GM18498 (cell line): Measurements from ENCODE around the gene MRGPRG.

Experiments
- ATAC-seq: cut with Tn5 transposase; IDR thresholded peaks from one replicate; pipeline ENCODE4 v1.9.1; 2021; ENCODE audit warnings: mild to moderate bottlenecking, moderate library complexity; ENCODE audit not compliant: unreplicated experiment

MRGPRG gene

DNA sequence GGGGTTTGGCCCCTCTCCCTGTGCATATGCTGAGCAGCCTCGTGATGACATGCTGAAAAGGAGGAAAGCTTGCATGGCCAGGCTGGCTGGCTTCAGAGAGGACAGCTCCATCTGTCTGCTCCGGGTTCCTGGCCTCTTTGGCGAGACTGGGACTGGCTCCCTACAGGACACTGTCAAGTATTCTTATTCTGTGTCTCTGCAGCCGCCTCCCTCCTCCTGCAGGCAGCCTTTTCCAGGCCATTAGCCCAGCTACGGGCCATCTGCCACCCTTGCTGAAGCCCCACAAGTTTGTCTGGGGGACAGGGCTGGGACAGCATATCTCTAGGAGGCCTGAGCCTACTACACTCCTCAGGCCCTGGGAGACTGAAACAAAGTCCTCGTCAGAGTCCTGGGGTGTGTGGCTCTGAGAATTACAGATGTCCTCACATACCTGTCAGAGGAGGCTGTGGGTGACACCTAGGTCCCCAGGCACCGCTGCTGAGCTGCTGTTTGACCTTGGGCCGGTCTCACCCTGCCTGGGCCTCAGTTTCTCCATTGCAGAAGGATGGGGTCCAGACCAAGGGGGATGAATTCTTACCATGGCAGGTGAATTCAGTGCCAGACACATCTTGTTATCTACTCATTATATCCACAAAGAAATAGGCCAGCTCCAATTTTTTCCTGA, 11.0 kb downstream of the MRGPRG start:
- ATAC-seq, result no peak

DNA sequence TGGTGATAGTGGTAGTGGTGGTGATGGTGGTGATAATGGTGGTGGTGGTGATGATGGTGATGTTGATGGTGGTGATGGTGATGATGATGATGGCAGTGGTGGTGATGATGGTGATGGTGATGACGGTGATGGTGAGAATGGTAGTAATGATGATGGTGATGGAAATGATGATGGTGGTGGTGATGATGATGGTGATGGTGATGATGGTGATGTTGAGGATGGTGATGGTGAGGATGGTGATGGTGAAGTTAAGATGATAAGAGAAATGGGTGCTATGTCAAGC, 11.8 kb downstream of the MRGPRG start:
- no peak for ATAC-seq

DNA sequence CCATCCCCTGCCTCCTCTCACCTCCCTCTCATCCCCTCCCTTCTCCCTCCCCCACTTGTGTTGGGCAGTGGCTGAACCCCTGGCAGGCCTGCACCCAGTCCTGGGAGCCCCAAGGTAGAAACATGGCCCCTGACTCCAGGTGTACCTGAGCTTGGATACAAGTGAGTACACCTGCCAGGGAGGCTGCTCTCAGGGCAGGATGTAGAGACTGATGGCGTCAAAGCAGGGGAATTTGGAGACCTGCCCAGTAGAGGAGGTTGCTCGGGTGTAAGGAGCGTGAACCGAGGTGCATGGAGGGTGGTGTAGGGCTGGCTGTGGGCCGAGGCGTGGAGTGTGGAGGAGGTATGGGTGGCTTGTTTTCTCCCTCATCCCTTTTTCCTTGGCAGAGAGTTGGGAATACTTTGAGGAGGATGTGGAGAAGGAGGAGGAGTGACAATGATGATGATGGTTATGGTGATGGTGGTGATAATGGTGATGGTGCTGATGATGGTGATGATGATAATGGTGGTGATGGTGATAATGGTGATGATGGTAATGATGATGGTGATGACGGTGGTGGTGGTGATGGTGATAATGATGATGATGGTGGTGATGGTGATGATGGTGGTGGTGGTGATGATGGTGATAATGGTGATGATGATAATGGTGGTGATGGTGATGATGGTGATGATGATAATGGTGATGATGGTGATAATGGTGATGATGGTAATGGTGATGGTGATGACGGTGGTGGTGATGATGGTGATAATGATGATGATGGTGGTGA, 12.3 kb downstream of the MRGPRG start:
- no peak for ATAC-seq

DNA sequence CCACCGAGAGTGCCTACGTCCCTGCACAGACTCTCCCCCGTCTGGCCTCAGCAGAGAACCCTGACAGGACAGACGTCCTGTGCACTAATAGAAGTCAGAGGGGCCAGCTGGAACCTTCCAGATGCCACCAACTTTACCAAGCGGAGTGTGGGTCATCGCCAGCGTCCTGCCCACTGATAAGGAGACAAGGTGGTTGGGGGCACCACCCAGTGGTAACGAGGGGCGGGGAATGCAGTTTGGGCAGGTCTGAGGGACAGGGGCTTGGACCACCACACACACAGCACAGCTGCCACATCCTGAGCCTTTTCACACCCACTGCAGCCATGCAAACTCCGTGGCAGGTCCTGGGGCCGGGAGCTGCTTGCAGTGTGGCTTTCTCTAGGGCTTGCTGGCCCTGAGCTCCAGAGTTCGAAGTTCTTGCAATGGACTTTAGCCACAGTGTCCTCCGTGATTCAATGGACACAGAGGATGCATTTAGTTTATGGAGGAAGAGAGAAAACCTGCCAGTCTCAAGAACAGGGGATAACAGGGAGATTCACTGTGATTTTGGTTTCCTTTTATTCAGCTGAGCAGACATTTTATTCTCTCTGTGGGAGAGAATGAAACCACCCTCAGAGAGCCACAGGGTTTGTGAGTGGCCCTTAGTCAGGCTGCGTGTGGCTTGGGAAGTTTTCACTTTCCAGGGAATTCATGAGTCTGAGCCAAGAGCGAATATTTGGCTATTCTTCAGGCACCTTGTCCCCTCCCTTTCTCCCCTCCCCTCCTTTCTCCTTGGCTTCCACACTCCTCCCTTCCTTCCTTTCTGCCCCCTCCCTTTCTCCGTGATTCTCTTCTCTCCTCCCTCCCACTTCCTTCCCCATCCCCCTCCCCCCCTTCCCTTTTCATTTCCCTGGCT, 13.1 kb downstream of the MRGPRG start:
- ATAC-seq, result no peak

DNA sequence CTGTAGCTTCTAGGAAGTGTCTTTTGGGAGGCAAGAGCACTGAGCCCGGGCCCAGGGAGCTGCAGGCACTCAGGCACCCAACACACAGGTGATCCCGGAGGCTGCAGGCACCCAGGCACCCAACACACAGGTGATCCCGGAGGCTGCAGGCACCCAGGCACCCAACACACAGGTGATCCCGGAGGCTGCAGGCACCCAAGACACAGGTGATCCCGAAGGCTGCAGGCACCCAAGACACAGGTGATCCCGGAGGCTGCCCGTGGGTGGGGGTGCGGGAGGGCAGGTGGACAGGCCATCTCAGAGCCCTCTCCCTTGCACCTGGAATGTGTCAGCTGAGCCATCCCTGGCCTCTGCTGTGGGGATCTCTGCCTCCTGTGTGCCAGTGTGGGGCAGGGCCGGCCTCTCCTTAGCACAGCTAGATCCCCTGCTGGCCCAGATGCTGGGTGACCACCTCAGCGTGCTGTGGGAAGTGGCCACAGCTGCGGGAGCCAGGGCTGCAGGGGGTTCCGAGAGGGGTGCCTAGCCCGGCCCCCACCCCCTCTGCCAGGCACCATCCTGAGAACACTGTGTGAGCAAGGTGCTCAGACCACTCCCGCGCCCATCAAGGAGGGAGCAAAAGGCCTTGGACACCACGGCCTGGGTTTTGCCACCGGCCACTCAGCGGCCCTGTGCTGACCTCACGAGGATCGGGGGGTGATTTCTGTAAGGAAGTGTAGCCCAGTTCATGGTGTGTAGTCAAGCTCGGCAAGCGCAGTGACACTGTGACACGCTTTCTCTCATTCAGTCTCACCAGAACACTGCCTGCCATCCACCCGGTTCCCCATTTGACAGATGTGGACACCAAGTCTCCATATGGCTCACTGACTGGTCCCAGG, 14.2 kb downstream of the MRGPRG start:
- no peak for ATAC-seq

DNA sequence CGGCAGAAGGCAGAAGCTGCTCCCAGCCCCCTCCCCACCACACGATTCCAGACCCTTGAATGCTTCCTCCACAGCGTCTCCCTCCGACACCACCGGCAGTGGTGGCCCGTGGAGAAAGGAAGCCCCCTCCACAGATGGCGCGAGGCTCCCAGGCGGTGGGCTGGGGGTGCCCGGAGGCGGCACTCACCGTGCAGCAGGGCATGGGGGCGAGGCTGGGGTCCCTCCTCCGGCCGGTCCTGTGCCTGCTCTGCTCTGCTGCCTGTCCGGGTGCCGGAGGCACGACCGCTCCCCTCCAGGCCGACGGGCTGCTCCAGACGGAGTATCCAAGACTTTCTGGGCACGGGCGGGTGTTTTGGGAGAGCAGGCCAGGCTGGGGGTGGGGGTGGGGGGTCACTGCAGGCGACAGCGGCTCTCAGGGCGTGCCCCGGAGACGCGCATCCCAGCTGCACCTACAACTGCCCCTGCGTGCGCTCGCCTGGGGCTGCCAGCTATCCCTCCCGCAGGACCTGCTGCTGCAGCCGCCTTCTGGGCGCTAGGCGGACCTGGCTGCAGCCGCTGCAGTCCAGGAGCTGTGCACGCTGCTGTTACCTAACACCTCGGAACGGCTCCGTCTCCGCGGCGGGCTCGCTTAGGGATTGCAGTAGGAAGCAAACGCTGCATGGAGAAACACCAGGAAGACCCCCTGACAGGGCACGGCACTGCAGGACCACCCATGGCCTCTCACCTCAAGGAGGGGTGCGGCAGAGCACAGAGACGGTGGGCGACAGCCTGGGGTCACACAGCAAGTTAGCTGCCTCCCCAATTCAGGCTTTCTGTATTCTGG, 15.2 kb downstream of the MRGPRG start:
- ATAC-seq, result no peak

DNA sequence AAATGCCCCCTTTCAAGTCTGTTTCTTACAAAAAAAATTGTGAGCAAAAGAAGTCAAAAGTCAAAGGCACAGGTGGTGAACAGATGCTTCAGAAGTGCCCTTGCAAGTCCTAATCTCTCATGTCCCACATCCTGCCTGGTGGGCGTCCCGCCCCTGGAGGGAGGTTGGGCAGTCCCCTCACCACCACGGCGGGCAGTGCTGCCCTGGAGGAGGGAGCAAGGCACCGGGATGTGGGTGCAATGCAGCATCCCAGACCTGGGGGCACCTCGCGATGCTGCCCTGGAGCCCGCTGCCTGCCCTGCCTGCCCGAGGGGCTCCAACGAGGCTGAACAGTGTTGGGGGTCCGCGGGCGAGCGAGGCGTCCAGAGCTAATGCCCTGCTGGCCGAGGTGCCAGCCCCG, 15.9 kb downstream of the MRGPRG start:
- ATAC-seq, result no peak

DNA sequence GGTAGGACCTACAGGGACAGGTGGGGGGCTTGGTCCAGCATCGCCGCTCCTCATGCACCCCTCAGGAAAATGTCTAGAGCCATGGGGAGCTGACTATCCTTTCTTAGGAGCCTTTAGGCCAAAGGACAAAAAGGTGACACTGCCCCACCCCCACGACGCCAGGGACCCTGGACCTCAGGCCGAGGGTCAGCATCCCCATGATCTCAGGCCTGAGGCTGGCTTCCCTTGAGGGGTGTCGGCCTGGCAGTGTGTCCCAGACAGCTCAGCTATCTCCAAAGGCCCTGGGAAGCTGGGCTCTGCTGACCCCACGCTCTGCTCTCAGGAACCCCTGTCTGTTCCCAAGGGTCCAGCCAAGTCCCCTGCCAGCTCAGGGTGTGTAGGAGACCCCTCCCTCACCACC, 16.3 kb downstream of the MRGPRG start:
- ATAC-seq, result no peak

DNA sequence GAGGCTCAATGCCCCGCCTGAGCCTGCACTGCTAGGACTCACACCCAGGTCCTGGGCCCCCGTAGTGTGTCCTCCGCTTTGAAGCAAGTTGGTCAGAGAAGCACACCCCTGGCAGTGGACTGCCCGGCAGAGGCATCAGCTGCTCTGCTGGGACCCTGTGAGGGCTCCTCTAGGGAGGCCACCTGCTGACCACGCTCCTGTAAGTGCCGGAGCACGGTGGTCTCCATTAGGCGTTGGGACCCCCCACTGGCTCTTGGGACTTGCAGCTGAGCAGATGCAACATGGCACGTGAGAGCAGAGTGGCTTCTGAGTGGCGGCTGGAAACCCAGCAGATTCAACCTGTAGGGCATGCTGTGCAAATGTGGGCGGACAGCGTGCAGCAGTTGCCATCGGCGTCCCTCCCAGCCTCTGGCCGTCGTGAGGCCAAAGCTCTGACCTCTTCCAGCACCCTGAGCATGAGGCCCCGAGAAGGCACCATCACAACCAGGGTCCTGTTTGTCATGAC, 16.9 kb downstream of the MRGPRG start:
- no peak for ATAC-seq

DNA sequence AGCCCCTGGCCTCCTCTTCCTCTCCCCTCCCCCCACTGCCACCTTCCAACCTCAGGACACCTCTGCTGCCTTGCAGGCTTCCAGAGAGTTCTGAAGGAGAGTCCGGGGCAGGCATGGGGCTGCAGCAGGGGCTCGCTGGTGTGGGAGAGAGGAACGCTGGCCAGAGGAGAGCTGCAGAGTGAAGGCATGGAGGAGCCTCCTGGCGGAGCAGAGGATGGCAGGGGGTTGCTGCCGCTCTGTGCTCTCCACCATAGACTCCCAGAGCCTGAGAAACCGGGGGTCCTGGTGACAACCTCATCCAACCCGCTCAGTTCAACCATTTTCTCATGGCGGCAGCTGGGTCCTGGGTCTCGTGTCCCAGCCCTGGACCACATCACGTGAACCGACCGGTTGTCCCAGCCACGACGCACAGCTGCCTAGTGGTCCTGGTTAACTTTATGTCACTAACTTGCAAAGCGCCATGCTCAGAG, 17.5 kb downstream of the MRGPRG start:
- no peak for ATAC-seq

DNA sequence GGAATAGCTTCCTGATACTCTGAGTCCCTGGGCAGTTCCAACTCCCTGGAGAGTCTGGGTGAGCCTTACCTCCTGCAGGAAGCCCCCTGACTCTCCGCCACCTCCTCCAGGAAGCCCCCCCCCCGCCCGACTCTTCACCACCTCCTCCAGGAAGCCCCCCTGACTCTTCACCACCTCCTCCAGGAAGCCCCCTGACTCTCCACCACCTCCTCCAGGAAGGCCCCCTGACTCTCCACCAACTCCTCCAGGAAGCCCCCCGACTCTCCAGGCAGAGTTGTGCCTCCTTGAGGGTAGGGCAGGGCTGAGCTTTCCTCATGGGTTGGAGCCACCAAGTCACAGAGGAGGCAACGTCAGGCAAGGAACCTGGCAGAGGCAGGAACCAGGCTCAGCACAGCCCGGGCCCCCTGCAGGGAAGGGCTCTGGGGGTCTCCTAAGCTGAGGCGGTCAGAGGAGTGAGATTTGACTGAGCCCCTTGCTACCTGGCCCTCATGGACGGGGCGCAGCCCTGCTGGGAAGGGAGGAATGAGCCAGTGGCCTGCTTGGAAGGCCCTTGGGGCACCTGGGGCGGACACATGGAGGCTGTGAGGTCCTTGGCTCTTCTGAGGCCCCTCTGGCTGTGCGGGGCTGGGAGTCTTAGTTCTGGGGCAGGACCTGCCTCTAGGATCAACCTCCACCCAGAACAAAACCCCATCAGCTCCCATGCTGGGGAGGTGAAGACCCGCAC, 18.1 kb downstream of the MRGPRG start:
- ATAC-seq, result no peak

DNA sequence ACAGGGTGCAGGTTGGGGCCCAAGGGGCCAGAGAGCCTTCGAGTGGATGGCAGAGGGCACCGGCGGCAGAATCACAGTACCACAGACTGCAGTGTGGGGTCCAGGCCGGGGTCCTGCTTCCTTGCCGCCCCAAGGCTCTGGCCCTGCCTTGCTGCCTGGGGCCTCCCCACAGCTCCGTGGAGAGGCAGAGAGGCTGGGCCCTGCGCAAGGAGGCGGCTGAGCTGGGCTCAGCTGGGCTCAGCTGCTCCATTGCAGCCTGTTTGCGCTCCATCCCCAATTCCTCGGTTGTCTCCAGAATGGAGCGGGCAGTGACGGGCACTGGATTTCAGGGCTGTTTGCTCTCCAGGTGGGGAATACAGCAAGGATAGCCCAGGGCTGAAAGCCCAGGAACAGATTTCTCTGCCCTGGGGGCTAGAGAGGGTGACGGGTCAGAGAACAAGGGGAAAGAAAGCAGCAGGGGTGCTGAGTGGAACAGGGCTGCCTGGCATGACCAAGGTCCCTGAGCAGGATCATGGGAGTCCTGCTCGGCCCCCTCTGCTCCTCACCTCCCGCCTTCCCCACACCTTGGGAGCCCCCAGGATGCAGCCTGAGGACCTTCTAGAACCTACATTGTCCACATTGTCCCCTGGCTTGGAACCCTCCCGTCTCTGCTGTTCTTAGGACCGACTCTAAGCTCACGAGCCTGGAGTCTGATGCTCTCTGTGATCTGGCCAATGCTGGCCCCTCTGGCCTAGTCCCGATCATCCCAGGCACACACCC, 18.9 kb downstream of the MRGPRG start:
- ATAC-seq, result no peak

DNA sequence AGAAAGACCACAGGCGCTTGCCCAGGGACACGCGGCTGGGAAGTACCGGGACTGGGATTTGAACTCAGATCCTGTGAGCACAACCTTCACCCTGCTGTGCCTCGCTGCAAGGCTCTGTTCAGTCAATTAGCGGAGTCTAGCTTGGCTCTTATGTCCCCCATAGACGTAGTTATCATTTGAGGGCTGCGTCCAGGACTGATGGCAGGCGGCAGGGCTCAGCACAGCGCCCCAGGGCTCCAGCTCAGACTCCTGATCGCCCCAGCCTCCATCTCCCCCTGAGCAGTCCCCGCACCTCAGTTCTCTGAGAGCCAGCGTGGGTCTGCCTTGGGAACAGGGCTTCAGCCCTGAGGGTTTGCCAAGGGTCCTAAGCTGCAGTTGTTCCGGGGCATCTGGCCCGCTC, 19.8 kb downstream of the MRGPRG start:
- no peak for ATAC-seq

DNA sequence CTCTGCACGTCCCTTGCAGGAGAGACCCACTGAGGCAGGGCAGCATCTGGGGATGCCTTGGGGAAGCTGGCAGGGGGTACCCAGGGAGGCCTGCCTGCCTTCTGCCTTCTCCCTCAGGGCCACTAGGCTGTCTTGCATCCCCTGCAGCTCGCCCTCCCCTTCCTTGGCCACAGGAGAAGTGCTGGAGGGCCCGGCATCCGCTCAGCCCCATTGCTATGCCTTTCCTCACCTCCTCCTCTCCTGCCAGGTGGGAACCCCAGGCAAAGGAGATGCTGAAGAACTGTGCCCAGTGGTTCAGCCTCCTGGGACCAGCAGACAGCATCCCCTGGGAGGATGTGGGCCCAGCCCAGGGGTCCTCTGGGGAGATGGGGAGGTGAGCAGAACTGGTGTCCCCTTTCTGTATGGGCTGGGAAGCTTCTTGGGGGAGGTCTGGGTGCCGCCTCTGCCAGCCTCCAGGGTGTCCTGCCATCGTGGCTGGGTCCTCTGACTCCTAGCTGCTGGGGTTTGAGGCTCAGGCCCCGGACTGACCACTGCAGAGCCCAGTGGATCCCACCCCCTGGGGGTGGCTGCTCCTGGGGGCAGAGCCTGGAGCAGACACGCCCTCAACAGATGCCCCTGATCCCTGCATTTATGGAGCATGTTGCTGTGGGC, 20.6 kb downstream of the MRGPRG start:
- ATAC-seq, result no peak

DNA sequence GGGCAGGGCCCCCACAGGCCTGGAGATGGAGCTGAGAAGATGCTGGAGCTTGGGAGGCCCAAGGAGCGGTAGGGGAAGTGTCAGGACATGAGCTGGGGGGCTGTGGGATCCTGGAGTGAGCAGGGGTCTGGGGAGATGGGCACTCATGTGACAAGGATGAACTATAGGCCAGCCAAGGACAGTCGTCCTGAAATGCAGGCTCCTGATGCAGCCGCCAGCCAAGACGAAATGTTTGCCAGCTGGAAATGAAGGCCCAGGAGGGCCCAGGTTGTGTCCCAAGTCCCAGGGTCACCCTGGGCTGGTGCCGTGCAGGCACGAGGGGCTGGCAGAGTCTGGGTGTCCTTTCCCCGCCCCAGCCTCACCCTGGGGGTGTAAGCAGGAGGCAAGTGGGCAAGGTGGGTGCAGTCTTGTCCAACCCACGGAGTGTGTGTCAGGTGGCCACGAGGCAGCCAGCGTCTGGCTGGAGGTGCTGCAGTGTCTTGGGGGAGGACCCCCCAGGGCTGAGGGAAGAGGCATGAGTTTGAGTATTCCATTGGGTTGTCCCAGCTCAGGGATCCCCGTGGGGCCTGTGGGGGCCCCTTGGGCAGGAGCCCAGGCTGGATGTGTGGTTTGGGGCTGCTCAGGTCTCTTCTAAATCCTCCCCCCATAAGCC, 21.4 kb downstream of the MRGPRG start:
- ATAC-seq, result no peak

DNA sequence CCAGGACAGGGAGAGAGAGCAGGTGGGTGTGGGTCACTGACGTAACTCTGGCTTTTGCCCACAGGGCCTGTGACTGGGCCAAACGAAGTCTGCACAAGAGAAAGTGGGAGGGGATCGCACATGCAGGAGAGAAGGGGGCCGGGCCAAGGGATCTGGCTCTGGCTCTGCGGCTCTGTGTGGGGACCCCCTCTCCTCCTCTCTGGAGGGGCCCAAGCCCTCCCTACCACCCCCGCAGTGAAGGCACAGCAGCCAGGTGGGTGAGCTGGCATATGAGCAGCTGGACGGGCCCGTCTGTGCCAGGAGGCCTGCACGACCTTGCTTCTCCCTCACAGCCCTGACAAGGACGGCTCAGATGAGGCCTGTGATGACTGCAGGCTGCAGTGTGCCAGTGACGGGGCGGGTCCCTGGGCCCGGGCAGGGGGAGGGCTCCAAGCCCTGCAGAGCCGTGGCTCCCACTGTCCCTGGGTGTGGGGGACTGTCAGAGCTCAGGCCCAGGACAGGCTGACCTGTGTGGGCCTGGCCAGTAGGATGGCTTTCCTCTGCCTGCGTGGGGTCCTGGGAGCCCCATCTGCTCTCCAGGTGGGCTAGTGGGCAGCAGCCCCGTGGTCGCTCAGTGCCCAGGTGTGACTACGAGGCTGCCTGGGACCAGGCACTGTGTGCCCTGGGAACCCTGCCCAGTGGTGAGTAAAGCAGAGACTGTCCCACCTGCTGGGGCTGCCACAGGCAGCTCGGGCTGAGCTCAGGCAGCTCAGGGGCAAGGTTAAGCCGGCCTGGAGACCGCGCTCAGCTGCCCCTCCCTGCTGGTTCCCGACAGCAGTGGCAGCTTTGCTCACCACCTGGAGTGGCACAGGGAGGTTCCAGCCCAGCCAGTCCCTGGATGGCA, 22.2 kb downstream of the MRGPRG start:
- no peak for ATAC-seq
